Activated B cell treated with CpG ODN at 0.5 μM for 24 hours (primary cell): ENCODE results near the gene RPP38. TPM values are rescaled to one million over a fixed set of nuclear protein-coding genes. Genes with fewer than 3 reads are reported as not detected.

Source experiments
- ATAC-seq: fragments of 200-7000 bp; cut with Tn5 transposase; one replicate; pipeline ENCODE4 v1.10.0; 2021; ENCODE audit warnings: low read depth, mild to moderate bottlenecking, moderate library complexity
- CTCF ChIA-PET: fragments of 350-600 bp; sonication (Branson Sonifier 250); formaldehyde crosslinking; loops from one replicate; lab custom pipeline; 2021; ENCODE audit warnings: antibody characterized with exemption; lab: Charles Lee
- POLR2A ChIA-PET: fragments of 350-600 bp; sonication (Branson Sonifier 250); formaldehyde crosslinking; loops from one replicate; lab custom pipeline; 2021; ENCODE audit warnings: antibody characterized with exemption; lab: Charles Lee
- DNase-seq: peaks from one replicate; pipeline ENCODE4 v3.0.0; 2022
- H3K27ac Mint-ChIP-seq: one replicate; pipeline ENCODE4 v1.8.0; 2020; ENCODE audit warnings: mixed read lengths
- H3K27me3 Mint-ChIP-seq: one replicate; pipeline ENCODE4 v1.8.0; 2021; ENCODE audit warnings: mixed read lengths
- H3K36me3 Mint-ChIP-seq: one replicate; pipeline ENCODE4 v1.8.0; 2021; ENCODE audit warnings: low read depth, mixed read lengths
- H3K4me1 Mint-ChIP-seq: one replicate; pipeline ENCODE4 v1.8.0; 2021; ENCODE audit warnings: mixed read lengths
- H3K4me3 Mint-ChIP-seq: one replicate; pipeline ENCODE4 v1.8.0; 2020; ENCODE audit warnings: mild to moderate bottlenecking, mixed read lengths
- H3K9me3 Mint-ChIP-seq: one replicate; pipeline ENCODE4 v1.8.0; 2020; ENCODE audit warnings: mixed read lengths
- CTCF ChIP-seq: fragments of 200-600 bp; IDR thresholded peaks from one replicate; pipeline ENCODE4 v1.8.0; 2022; ENCODE audit warnings: antibody characterized with exemption, mild to moderate bottlenecking
- intact Hi-C: fragments of 100-400 bp; cut with micrococcal nuclease; formaldehyde crosslinking; loops from one replicate; pipeline ENCODE4 v1.15.1; 2024
- total RNA-seq: library from RNA; stranded (reverse); gene quantifications from 2 replicates; pipeline ENCODE4 v1.2.3, GENCODE V29; 2022

The RPP38 gene
- 21.2 and 27.9 TPM in 2 replicates for total RNA-seq

- CTCF ChIA-PET: interaction anchor here (2.1 kb wide), 1 partner anchor 9 kb away, joined by 7 read pairs; no protein-coding TSS in a partner anchor
- POLR2A ChIA-PET: interaction anchor here (1.0 to 1.5 kb wide), 8 partner anchors 9 to 1797 kb away, joined by 3 to 13 read pairs (median 4); partner anchors contain the start of genes NMT2 and PHYH
- Mint-ChIP-seq H3K27me3 (no peaks in the 10 kb centered on the region), H3K27ac (peak within 1 kb of the TSS; percentile 93), H3K4me1 (peaks cover 29% of the 10 kb centered on the region), H3K36me3 (peaks cover 30% of the 10 kb centered on the region), H3K9me3 (no peaks in the 10 kb centered on the region), H3K4me3 (peak within 1 kb of the TSS; percentile 96)
- peak; percentile 97 for DNase-seq
- intact Hi-C loops: loop anchor here (1.0 to 5.0 kb wide), 9 partner anchors 9 to 1735 kb away; partner anchors contain the start of genes ACBD7, CDNF, HSPA14 and MEIG1
- no peak for TF ChIP-seq CTCF
- ATAC-seq: peak; percentile 83
Observed at GRCh38 chr10:15097011-15097812, at the start of gene RPP38. Gene RPP38, plus strand, starts transcription at chr10:15097355. Its CDS starts 5,960 bp downstream, at chr10:15103315.

- peaks cover 5% of the 10 kb centered on the region for H3K27me3 Mint-ChIP-seq
- no peak for TF ChIP-seq CTCF
- DNase-seq (no peak), ATAC-seq (no peak)
- ChIA-PET POLR2A (no interaction called here), CTCF (no interaction called here)
- H3K9me3 Mint-ChIP-seq: no peaks in the 10 kb centered on the region
- no peaks in the 10 kb centered on the region for H3K36me3 Mint-ChIP-seq
- intact Hi-C loops: no loop called here
- no peaks in the 10 kb centered on the region for H3K4me1 Mint-ChIP-seq
- no peak overlapping the region for H3K27ac Mint-ChIP-seq
- no peak overlapping the region for H3K4me3 Mint-ChIP-seq
Observed at GRCh38 chr10:15049533-15049932, 47.6 kb upstream of the RPP38 start.

- Mint-ChIP-seq H3K4me3 (no peak overlapping the region), H3K9me3 (no peaks in the 10 kb centered on the region), H3K27me3 (peaks cover 5% of the 10 kb centered on the region), H3K4me1 (no peaks in the 10 kb centered on the region), H3K27ac (no peak overlapping the region), H3K36me3 (no peaks in the 10 kb centered on the region)
- ATAC-seq (no peak), DNase-seq (no peak)
- ChIA-PET CTCF (no interaction called here), POLR2A (no interaction called here)
- TF ChIP-seq CTCF: no peak
- intact Hi-C loops: no loop called here
Observed at GRCh38 chr10:15052121-15052520, 45.0 kb upstream of the RPP38 start.

GRCh38 chr10:15053061-15053460, 44.1 kb upstream of the RPP38 start:
- Mint-ChIP-seq H3K9me3 (no peaks in the 10 kb centered on the region), H3K4me1 (no peaks in the 10 kb centered on the region), H3K27ac (no peak overlapping the region), H3K4me3 (no peak overlapping the region), H3K27me3 (peaks cover 4% of the 10 kb centered on the region), H3K36me3 (no peaks in the 10 kb centered on the region)
- DNase-seq: no peak
- intact Hi-C loops: no loop called here
- TF ChIP-seq CTCF: no peak
- POLR2A ChIA-PET: no interaction called here
- no peak for ATAC-seq
- CTCF ChIA-PET: no interaction called here

GRCh38 chr10:15058689-15059088, 38.5 kb upstream of the RPP38 start:
- peaks cover 4% of the 10 kb centered on the region for H3K36me3 Mint-ChIP-seq
- peaks cover 10% of the 10 kb centered on the region for H3K9me3 Mint-ChIP-seq
- H3K27me3 Mint-ChIP-seq: peaks cover 9% of the 10 kb centered on the region
- ChIA-PET POLR2A (no interaction called here), CTCF (no interaction called here)
- intact Hi-C loops: no loop called here
- no peak for TF ChIP-seq CTCF
- H3K4me3 Mint-ChIP-seq: no peak overlapping the region
- H3K4me1 Mint-ChIP-seq: no peaks in the 10 kb centered on the region
- no peak for DNase-seq
- ATAC-seq: no peak
- H3K27ac Mint-ChIP-seq: no peak overlapping the region
